Muscle layer of duodenum (tissue), 2 donors: ENCODE results near the gene DYTN.

Source experiments
- H3K27ac ChIP-seq: one replicate; pipeline ENCODE4 v1.7.0; 2013; ENCODE audit warnings: mild to moderate bottlenecking, low read length
- H3K27me3 ChIP-seq: one replicate; pipeline ENCODE4 v1.7.0; 2013; ENCODE audit warnings: low read depth, mild to moderate bottlenecking, control low read depth, low read length
- H3K36me3 ChIP-seq, 2 donors: one replicate each; pipeline ENCODE4 v1.7.0; 2013; ENCODE audit warnings: low read length in 2 of 2, control low read depth in 1 of 2, mild to moderate bottlenecking in 1 of 2; ENCODE audit not compliant: insufficient read depth in 2 of 2, control insufficient read depth in 1 of 2
- H3K4me1 ChIP-seq, 2 donors: one replicate each; pipeline ENCODE4 v1.7.0; 2013; ENCODE audit warnings: low read length in 2 of 2, mild to moderate bottlenecking in 2 of 2, control low read depth in 1 of 2, moderate library complexity in 1 of 2; ENCODE audit not compliant: insufficient read depth in 2 of 2, control insufficient read depth in 1 of 2
- H3K4me3 ChIP-seq, 2 donors: one replicate each; pipeline ENCODE4 v1.7.0; 2013; ENCODE audit warnings: low read length in 2 of 2, low read depth in 1 of 2, mild to moderate bottlenecking in 1 of 2
- H3K9me3 ChIP-seq, 2 donors: one replicate each; pipeline ENCODE4 v1.7.0; 2013; ENCODE audit warnings: low read length in 2 of 2, control low read depth in 1 of 2, mild to moderate bottlenecking in 1 of 2; ENCODE audit not compliant: control insufficient read depth in 1 of 2
- donor health status: healthy.

DYTN gene

GRCh38 chr2:206603243-206603642 lies 115.0 kb downstream of the DYTN start:
- H3K9me3 ChIP-seq = no peaks in the 10 kb centered on the region
- H3K27me3 ChIP-seq = no peaks in the 10 kb centered on the region
- no peaks in the 10 kb centered on the region for H3K36me3 ChIP-seq
- no peak overlapping the region for H3K27ac ChIP-seq
- no peaks in the 10 kb centered on the region for H3K4me1 ChIP-seq
- no peak overlapping the region for H3K4me3 ChIP-seq
